ENCODE data around the gene INAFM1.

INAFM1 gene

DNA sequence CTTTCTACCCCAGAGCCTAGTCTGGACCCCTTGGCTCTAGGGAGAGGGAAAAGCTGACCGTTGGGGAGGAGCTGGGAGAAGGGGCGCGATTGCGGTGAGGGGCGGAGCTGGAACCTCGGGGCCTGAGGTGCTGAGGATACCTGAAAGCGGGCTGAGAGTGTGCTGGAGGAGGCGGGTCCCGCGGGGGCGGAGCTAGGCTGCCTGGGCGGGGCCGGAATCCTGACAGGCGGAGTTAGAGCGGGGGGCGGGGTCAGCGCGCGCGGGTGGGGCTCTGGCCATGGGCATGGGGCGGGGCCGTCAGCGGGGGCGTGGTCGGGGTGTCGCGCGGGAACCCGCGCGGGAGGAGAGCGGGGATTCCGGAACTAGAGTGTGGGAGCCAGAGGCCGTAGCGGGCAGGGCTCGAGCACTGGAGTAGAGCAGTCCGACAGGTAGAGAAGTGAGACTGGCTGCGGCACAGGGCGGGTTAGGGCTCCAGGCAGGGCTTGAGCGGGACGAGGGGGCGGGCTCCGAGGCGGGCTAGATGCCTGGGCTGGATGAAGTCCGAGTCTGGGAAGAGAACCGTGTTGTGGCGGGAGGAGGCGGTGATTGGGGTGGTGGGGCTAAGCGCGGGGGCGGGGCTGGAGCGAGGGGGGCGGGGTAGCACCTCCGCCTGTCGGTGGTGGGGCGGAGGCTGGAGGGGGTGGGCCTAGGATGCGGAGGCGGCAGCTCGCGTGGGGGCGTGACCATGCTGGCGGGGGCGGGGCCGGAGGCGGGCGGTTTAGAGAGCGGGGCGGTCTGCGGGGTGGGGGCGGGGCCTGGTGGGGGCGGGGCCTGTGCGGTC is at the start of gene INAFM1:
Gene INAFM1, plus strand, starts transcription at position 815 of the 820 bp plus-strand sequence. CDS start 35 bp downstream, outside the sequence.
- peak; percentile 100 for DNase-seq

DNA sequence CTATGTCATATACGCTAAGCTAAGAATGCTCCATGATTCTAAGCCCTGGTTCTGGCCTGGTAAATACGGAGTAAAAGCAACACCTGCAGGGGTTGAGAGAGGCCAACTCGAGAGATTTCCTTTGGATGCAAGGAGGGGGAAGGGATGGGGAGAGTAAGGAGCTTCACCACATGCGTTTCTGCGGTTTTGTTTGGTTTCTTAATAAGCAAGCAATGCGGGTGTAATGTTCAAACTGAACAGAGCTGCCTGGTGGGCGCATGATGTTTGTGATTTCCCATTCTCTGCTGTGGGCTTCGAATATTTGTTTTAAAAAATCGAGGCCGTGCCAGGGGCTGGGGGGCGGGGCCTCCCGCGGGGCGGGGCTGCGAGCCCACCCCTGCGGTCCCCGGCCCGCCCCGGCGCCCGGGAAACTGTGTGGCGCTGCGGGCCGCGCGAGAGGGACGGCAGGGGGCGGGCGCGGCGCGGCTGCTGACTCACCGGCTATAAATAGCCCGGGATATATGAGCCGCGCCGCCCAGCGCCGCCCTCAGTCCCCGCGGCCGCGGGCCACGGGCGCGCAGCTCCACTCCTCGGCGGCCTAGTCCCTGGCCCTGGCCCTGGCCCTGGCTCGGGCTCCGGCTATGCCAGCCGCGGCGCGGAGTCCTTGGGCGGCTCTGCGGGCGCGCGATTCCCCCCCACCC is 48.8 kb upstream of the INAFM1 start:
- DNase-seq, result peak; percentile 78

DNA sequence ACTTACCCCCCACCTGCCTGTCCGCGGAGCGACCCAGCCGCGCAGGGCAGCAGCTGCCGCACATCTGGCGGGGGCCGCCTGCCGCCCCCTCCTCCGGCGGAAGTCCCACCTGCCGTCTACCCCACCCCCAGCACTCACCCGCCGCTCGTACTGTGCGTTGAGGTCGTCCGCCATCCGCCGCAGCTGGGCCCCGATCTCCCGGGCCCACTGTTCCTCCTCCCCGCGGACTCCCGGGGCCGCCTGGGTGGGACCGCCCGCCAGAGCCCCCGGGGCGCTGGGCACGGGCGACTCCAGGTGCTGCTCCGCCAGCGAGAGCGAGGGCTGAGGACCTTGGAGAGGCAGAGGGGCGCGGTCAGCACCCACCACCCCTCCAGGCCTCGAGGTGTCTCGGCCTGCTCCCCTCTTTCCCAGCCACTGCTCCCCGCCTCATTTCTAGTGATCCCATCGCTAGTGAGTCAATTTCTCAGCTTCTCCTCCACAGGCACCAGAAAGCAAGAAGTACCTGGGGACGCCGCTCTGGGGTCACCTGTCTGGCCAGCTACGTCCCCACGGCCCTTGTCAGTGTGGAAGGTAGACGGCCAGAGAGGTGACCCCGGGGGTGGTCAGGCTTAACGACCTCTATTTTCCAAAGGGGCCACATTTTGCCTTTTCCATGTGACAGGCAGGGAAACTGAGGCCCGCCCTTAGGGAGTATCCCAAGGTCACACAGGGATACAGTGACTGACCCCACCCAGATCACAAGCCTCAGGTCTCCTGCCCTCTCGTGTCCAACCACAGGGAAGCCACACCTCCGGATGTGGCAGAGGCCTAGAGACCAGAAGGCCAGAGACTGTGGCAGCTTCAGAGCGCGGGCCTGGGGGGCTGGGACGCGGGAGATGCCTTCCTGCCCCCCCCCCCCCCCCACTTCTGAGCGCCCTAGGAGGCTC is 48.0 kb upstream of the INAFM1 start:
- no peak for DNase-seq

DNA sequence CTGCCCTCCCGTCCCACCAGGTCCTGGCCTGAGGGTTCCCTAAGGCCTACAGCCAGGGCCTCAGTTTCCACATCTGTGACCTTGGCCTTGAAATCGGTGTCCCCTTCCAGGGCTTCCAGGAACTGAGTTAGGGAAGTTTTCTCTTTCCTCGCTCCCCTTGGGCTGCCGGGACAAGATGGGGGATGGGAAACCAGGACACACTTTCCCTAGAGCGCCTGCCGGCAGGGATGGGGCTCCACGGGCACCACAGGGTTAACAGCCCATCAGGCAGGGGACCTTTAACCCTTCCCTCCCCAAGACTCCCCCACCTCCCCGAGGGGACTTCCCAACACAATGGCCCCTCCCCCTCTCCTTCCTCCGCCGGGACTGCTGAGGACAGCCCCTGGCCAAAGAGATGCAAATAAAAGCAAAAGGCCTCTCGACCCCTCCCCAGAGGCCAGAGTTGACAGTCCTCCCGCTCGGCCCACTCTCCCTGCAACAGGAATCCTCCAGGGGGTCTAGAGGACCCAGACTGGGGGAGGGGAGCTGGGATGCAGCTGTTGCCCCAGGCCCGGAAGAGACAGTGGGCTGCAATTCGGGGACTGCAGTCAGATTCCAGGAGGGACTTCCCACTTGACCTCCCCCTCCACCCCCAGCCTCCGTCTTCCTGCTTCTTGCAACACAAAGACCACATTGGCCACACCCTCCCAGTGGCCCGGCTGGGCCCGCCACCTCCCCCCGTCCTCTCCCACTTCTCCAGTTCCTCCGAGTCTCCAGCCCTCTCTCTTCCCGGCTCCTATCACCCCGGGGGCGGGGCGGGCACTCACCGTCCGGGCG is 47.1 kb upstream of the INAFM1 start:
- no peak for DNase-seq

- DNase-seq, result no peak
These were observed 46.3 kb upstream of the INAFM1 start for GRCh38 chr19:47228168-47228936.

DNA sequence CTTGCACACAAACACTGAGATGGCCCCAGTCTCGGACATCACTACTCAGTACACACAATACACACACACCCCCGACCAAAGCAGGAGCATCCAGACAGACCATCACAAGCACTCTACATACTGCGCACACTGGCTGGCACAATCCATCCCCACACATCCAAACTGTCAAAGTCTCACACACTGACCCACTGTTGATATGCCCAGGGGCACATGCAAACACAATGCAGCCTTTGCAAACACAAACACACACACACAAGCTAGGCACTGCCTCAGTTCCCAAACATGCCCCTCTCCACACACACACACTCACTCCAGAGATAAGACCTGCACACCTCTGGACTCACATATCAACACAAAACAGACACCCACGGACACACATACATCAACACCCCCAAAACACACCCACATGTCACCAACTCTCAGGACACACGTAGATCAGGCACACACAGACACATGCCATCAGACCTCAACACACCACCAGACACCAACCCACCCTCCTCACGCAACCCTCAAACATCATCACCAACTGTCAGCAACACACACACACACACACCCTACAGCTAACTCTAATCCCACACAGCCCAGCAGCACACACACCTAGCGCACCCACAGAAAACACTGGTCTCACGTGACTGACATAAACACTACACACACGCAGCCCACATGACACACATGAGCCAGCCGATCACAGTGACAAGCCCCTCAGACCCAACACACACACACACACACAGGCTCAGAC is 45.6 kb upstream of the INAFM1 start:
- DNase-seq, result no peak

DNA sequence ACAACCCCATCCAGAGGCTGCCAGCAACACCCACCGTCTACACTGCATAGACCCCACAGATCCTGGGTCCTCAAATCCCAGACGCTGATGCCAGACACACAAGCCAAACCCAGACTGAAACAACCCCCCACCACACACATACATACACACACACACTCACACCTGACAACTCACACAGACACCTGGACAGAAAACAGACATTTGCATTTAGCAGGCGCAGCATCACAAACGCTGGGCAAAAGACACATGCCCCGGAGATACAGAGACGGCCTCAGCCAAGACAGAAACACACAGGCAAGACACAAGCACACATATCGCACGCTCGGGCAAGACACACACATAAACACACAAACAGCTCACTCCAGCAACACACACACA is 45.0 kb upstream of the INAFM1 start:
- no peak for DNase-seq

GRCh38 chr19:47230054-47230920 is 44.4 kb upstream of the INAFM1 start:
- DNase-seq, result peak; percentile 73

GRCh38 chr19:47230921-47231214 is 43.8 kb upstream of the INAFM1 start, which contains the start of gene BBC3:
Gene BBC3 (minus strand): TSS chr19:47231199. CDS start chr19:47228431, 2,768 bp downstream.
- no peak for DNase-seq

DNA sequence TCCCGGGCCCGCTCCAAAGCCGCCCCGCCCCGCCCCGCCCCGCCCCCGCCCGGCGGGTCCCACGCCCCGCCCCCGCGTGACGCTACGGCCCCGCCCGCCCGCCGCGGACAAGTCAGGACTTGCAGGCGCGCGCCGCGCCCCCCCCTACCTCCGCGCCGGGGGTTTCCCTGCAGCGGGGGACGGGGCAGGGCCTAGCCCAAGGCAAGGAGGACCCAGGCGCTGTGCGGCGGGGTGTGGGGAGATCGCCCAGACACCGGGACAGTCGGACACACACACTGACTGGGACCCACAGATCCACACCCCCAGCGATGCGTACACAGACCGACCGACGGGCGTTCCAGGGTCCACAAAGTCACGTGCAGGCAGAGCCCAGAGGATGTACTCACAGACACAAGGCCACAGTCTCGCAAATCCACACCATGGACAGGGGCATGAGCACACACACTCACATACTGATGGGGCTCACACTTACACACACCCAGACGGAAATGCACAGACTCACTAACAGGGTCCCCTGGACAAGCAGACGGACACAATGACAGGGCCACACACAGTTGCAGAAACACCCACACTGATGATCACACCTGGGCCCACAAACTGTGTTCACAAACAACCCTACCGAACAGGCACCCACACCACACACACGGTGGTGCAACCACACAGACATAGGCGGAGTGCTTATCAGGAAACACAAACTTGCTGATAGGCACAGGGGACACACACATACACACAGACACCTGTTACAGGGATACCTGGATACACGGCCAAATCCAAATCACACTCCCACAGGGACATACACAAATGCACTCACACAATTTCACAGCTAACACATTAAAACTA is 43.2 kb upstream of the INAFM1 start:
- DNase-seq, result peak; percentile 91

- no peak for DNase-seq
These were observed 42.1 kb upstream of the INAFM1 start for GRCh38 chr19:47232422-47233211.

- no peak for DNase-seq
These were observed 38.5 kb upstream of the INAFM1 start for GRCh38 chr19:47236072-47236675.

- DNase-seq, result no peak
These were observed 35.5 kb upstream of the INAFM1 start for GRCh38 chr19:47239152-47239551.

GRCh38 chr19:47239610-47240296 is 34.9 kb upstream of the INAFM1 start:
- DNase-seq, result no peak

DNA sequence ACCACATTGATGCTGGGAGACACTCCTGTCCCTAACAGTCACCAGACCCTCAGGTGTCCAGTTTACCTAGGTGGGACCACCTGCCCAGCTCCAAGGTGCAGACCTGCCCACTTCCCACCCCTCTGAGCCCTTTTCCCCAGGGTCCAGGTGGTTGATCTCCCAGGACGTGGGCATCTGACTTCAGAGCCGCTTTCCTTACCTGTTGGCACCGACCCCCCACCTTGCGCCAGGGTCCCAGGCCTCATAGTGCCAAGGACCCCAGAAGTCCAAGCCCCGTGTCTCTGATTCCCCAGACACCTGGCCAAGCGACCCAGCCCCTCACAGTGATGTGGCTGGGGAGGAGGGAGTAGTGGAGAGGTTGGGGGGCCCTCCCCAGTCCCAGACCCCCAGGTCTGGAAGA is 34.1 kb upstream of the INAFM1 start:
- no peak for DNase-seq

GRCh38 chr19:47240996-47241918 is 33.4 kb upstream of the INAFM1 start:
- DNase-seq, result peak; percentile 91

Measured in activated T-cell treated with anti-CD3 and anti-CD28 coated beads for 4 hours (primary cell).